Esophagus muscularis mucosa (tissue), 4 donors: ENCODE measurements around the gene RNU1-3. TPM values are rescaled to one million over a fixed set of nuclear protein-coding genes. Genes with fewer than 3 reads are reported as not detected.

ENCODE experiments used
- DNase-seq: peaks from one replicate; pipeline ENCODE4 v3.0.0-alpha.2; 2017; ENCODE audit errors: extremely low spot score
- H3K27ac ChIP-seq, 4 donors: fragments of 200-600 bp; sonication (generic); replicated peaks in 1 of 4; 1 replicate in 3 of 4; 2 replicates in 1 of 4; pipeline ENCODE4 v1.5.1; 2016 to 2019; ENCODE audit warnings: mild to moderate bottlenecking in 1 of 4
- H3K27me3 ChIP-seq, 4 donors: fragments of 200-600 bp; sonication (generic); one replicate each; pipeline versions ENCODE4 v1.5.1 to v1.6.0; 2016 to 2019
- H3K36me3 ChIP-seq, 4 donors: fragments of 200-600 bp; sonication (generic); one replicate each; pipeline ENCODE4 v1.5.1; 2016 to 2019
- H3K4me1 ChIP-seq, 4 donors: fragments of 200-600 bp; sonication (generic); one replicate each; pipeline ENCODE4 v1.5.1; 2016 to 2019
- H3K4me3 ChIP-seq, 4 donors: fragments of 200-600 bp; sonication (generic); 1 replicate in 2 of 4; 2 replicates in 2 of 4; pipeline ENCODE4 v1.5.1; 2016 to 2019; ENCODE audit warnings: mild to moderate bottlenecking in 4 of 4, moderate library complexity in 1 of 4
- H3K9me3 ChIP-seq, 4 donors: fragments of 200-600 bp; sonication (generic); 1 replicate in 3 of 4; 2 replicates in 1 of 4; pipeline ENCODE4 v1.5.1; 2016 to 2019
- EP300 ChIP-seq: sonication (generic); formaldehyde crosslinking; IDR thresholded peaks from one replicate; pipeline ENCODE4 v1.6.1; 2017; ENCODE audit warnings: antibody characterized with exemption
- POLR2A ChIP-seq: fragments of 450-650 bp; IDR thresholded peaks from one replicate; pipeline ENCODE4 v1.6.1; 2017; ENCODE audit warnings: antibody characterized with exemption, moderate library complexity, mild to moderate bottlenecking, low read depth
- POLR2AphosphoS5 ChIP-seq, 2 donors: sonication (generic); formaldehyde crosslinking; IDR thresholded peaks; one replicate each; pipeline ENCODE4 v1.6.1; 2017; ENCODE audit warnings: antibody characterized with exemption in 2 of 2
- WGBS: methylation state at CpG from one replicate; pipeline ENCODE4 v1.1.5; 2018; 5-methylcytosine and 5-hydroxymethylcytosine counted together
- intact Hi-C: fragments of 100-400 bp; cut with DNase I; formaldehyde crosslinking; loops from one replicate; pipeline ENCODE4 v1.15.1; 2023
- small RNA-seq, 3 donors: library from RNA; depleted of rRNA; stranded (forward); fragments of <200 nt; gene quantifications; one replicate each; pipeline ENCODE3, GENCODE V24; 2016
- total RNA-seq, 4 donors: library from RNA; depleted of rRNA; stranded (reverse); fragments of >200 nt; gene quantifications; one replicate each; pipeline versions ENCODE4 v1.1.0 to v1.2.1, GENCODE V29; 2016
- TF ChIP-seq, protein P1 (sequence below), 3 experiments: fragments of 200-600 bp in 2 of 3; fragments of 450-650 bp in 1 of 3; sonication (generic) in 2 of 3; IDR thresholded peaks; one replicate each; pipeline ENCODE4 v1.5.1; 2017 to 2019; ENCODE audit warnings: antibody characterized with exemption in 3 of 3, mild to moderate bottlenecking in 2 of 3, moderate library complexity in 1 of 3

Gene RNU1-3
- total RNA-seq, 4 donors from 2014 or later, result under 0.01 TPM; not detected in 2

DNA sequence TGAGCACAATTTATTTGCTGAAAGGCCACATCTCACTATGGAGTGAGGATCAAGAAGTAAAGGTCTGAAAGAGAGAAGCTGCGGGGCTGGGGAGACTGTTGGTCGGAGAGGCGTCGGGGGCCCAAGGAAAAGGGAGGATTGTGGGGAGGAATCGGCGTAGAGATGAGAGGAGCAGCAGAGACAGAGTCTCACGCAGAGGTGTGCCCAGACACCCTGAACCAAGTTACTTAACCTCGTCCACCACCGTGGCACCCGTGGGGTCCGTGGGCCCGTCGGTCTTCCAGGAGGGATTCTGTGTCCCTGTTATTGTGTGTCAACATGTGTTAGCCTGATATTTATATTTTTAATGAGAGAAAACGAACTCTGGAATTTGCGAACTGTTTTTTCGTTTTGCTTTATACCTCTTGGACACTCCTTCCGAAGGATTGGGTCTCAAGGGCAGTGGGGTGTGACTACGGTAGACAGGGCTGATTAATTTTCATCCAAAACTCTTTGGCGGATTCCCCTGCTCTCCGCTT lies 49.6 kb downstream of the RNU1-3 start:
- Histone ChIP-seq H3K9me3 (no peaks in the 10 kb centered on the region), H3K36me3 (peaks cover 0 to 37% (median 31%) of the 10 kb centered on the region in 4 donors), H3K4me3 (no peak overlapping the region), H3K27me3 (no peaks in the 10 kb centered on the region), H3K4me1 (peaks cover 11 to 26% (median 19%) of the 10 kb centered on the region in 4 donors), H3K27ac (no peak overlapping the region)
- TF ChIP-seq, protein P1, sequence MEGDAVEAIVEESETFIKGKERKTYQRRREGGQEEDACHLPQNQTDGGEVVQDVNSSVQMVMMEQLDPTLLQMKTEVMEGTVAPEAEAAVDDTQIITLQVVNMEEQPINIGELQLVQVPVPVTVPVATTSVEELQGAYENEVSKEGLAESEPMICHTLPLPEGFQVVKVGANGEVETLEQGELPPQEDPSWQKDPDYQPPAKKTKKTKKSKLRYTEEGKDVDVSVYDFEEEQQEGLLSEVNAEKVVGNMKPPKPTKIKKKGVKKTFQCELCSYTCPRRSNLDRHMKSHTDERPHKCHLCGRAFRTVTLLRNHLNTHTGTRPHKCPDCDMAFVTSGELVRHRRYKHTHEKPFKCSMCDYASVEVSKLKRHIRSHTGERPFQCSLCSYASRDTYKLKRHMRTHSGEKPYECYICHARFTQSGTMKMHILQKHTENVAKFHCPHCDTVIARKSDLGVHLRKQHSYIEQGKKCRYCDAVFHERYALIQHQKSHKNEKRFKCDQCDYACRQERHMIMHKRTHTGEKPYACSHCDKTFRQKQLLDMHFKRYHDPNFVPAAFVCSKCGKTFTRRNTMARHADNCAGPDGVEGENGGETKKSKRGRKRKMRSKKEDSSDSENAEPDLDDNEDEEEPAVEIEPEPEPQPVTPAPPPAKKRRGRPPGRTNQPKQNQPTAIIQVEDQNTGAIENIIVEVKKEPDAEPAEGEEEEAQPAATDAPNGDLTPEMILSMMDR (IDR thresholded peaks at IDR 0.05), result no peak
- no peak for TF ChIP-seq POLR2AphosphoS5 (IDR thresholded peaks at IDR 0.05)
- TF ChIP-seq EP300, result no peak
- TF ChIP-seq POLR2A, result no peak
- DNase-seq, result no peak
- intact Hi-C loops, result no loop called here
- 87% methylated on average over 20 of the region's 20 CpGs for WGBS

Small RNA genes within 50 kb of the gene (small RNA-seq; reads per million reads assigned to genes)
- gene RNU1-3, result 0 reads per million in 3 donors

Other genes with a start within 250 kb of the RNU1-3 start
- not detected for gene SPATA21, start 229.5 kb downstream of the RNU1-3 start, total RNA-seq
- gene NECAP2, start 226.2 kb downstream of the RNU1-3 start, total RNA-seq, result 10 to 100 TPM; 26.2 to 43.9 (median 37.5) TPM
- gene RNU1-1, start 152.7 kb downstream of the RNU1-3 start, total RNA-seq, result under 1 TPM in 2 of 4 donors, not detected in 2; under 0.01 TPM
- 10 to 100 TPM; 16.6 to 39.2 (median 28.1) TPM for gene NBPF1, start 53.4 kb downstream of the RNU1-3 start, total RNA-seq
- gene RNU1-4, start 73.6 kb upstream of the RNU1-3 start, total RNA-seq, result under 1 TPM in 2 of 4 donors, not detected in 2; under 0.01 TPM
- gene RNU1-2, start 229.0 kb upstream of the RNU1-3 start, total RNA-seq, result under 1 TPM in 2 of 4 donors, not detected in 2; under 0.01 TPM